HepG2 (cell line): ENCODE measurements around the gene BTBD17. TPM values are rescaled to one million over a fixed set of nuclear protein-coding genes. Genes with fewer than 3 reads are reported as not detected.

Experiments used
- ATAD3A ChIP-seq: sonication (generic); formaldehyde crosslinking; IDR thresholded peaks from 2 replicates; pipeline ENCODE4 v1.4.0; 2020; ENCODE audit warnings: missing genetic modification reagents
- CAMTA2 ChIP-seq: sonication (generic); formaldehyde crosslinking; IDR thresholded peaks from 2 replicates; pipeline ENCODE4 v1.4.0; 2020; ENCODE audit warnings: mild to moderate bottlenecking, missing genetic modification reagents, borderline replicate concordance
- ETV6 ChIP-seq: sonication (generic); formaldehyde crosslinking; conservative IDR thresholded peaks from 2 replicates; pipeline ENCODE4 v1.4.0; 2020; ENCODE audit warnings: missing genetic modification reagents
- FOXO4 ChIP-seq: sonication (generic); formaldehyde crosslinking; conservative IDR thresholded peaks from 2 replicates; pipeline ENCODE4 v1.8.1; 2023; ENCODE audit warnings: missing genetic modification reagents
- GMEB2 ChIP-seq: IDR thresholded peaks from 2 replicates; pipeline ENCODE4 v1.6.1; 2016; ENCODE audit warnings: missing biosample characterization, missing genetic modification reagents, low read depth
- HBP1 ChIP-seq: IDR thresholded peaks from 2 replicates; pipeline ENCODE4 v1.6.1; 2016; ENCODE audit warnings: low read depth, control low read depth
- IRF1 ChIP-seq: sonication (generic); formaldehyde crosslinking; IDR thresholded peaks from 2 replicates; pipeline ENCODE4 v1.4.0; 2020; ENCODE audit warnings: low read depth, mild to moderate bottlenecking, missing genetic modification reagents
- KLF16 ChIP-seq, 2 experiments: sonication (generic) in 1 of 2; formaldehyde crosslinking in 1 of 2; IDR thresholded peaks; 2 replicates each; pipeline versions ENCODE4 v1.6.1 to v1.8.0; 2016 to 2023; ENCODE audit warnings: missing genetic modification reagents in 2 of 2, missing compliant biosample characterization in 1 of 2
- MED13 ChIP-seq: sonication (generic); formaldehyde crosslinking; IDR thresholded peaks from 2 replicates; pipeline ENCODE4 v1.5.0; 2020; ENCODE audit warnings: missing genetic modification reagents
- MIER2 ChIP-seq: IDR thresholded peaks from 2 replicates; pipeline ENCODE4 v1.6.1; 2016; ENCODE audit warnings: missing biosample characterization, missing genetic modification reagents
- NFE2 ChIP-seq: sonication (generic); formaldehyde crosslinking; IDR thresholded peaks from 2 replicates; pipeline ENCODE4 v1.4.0; 2020; ENCODE audit warnings: missing genetic modification reagents
- PHB2 ChIP-seq: fragments of 450-650 bp; IDR thresholded peaks from 2 replicates; pipeline ENCODE4 v1.6.1; 2018; ENCODE audit not compliant: partially characterized antibody
- RFXANK ChIP-seq: IDR thresholded peaks from 2 replicates; pipeline ENCODE4 v1.6.1; 2016
- SMAD3 ChIP-seq: sonication (generic); formaldehyde crosslinking; IDR thresholded peaks from 2 replicates; pipeline ENCODE4 v1.4.0; 2020; ENCODE audit warnings: missing genetic modification reagents
- ZFP82 ChIP-seq: sonication (generic); formaldehyde crosslinking; IDR thresholded peaks from 2 replicates; pipeline ENCODE4 v1.5.1; 2020; ENCODE audit warnings: mild to moderate bottlenecking, missing genetic modification reagents, borderline replicate concordance
- ZNF138 ChIP-seq: sonication (generic); formaldehyde crosslinking; IDR thresholded peaks from 2 replicates; pipeline ENCODE4 v1.5.0; 2020; ENCODE audit warnings: mild to moderate bottlenecking, low read depth, missing genetic modification reagents
- ZNF20 ChIP-seq: sonication (generic); formaldehyde crosslinking; IDR thresholded peaks from 2 replicates; pipeline ENCODE4 v1.4.0; 2020; ENCODE audit warnings: mild to moderate bottlenecking, moderate library complexity, missing genetic modification reagents
- ZNF30 ChIP-seq: sonication (generic); formaldehyde crosslinking; IDR thresholded peaks from 2 replicates; pipeline ENCODE4 v1.5.0; 2020; ENCODE audit warnings: mild to moderate bottlenecking, missing genetic modification reagents
- ZNF549 ChIP-seq: sonication (generic); formaldehyde crosslinking; IDR thresholded peaks from 2 replicates; pipeline ENCODE4 v1.5.0; 2020; ENCODE audit warnings: missing genetic modification reagents
- ZNF550 ChIP-seq: sonication (generic); formaldehyde crosslinking; IDR thresholded peaks from 2 replicates; pipeline ENCODE4 v1.4.0; 2020; ENCODE audit warnings: mild to moderate bottlenecking, missing genetic modification reagents, borderline replicate concordance
- ZNF574 ChIP-seq: sonication (generic); formaldehyde crosslinking; IDR thresholded peaks from 2 replicates; pipeline ENCODE4 v1.4.0; 2020; ENCODE audit warnings: missing genetic modification reagents
- ZNF792 ChIP-seq: IDR thresholded peaks from 2 replicates; pipeline ENCODE4 v1.6.1; 2016
- polyA plus RNA-seq, 8 experiments: library from polyadenylated mRNA; depleted of rRNA in 3 of 8; stranded (reverse) in 7 of 8; unstranded in 1 of 8; fragments of >200 nt; fragmentation: Illumina TruSeq in 4 of 8; extraction: Trizol in 4 of 8; gene quantifications; 2 replicates each; pipeline versions ENCODE4 v1.2.1 to v1.2.3, GENCODE V29; 2011 to 2016; ENCODE audit warnings: low read depth in 4 of 8, missing spikeins in 1 of 8, mixed read lengths in 1 of 8; ENCODE audit not compliant: insufficient read depth in 1 of 8
- total RNA-seq, 5 experiments: library from RNA; depleted of rRNA; stranded (reverse); fragments of >200 nt; fragmentation: Illumina TruSeq; extraction: Trizol; gene quantifications; 2 replicates each; pipeline ENCODE4 v1.2.3, GENCODE V29; 2016; ENCODE audit warnings: low read depth in 1 of 5

BTBD17 gene
- total and polyA plus RNA-seq, 2 of the 13 experiments (the other 11 are each of a cell fraction or from before 2014, with no cell fraction given): not detected

GRCh38 chr17:74373838-74374606 lies 12.4 kb upstream of the BTBD17 start (continued):
- TF ChIP-seq IRF1 (no peak), ATAD3A (CRISPR knock-in tag) (no peak), ZNF30 (CRISPR knock-in tag) (no peak), RFXANK (no peak), FOXO4 (no peak), ZNF20 (CRISPR knock-in tag) (no peak), PHB2 (no peak), HBP1 (CRISPR knock-in tag) (0 out of 2 replicates have a peak, but pooled peaks have one; percentile 44), ZNF550 (CRISPR knock-in tag) (no peak), MIER2 (CRISPR knock-in tag) (peak; percentile 90), ZNF549 (CRISPR knock-in tag) (no peak), ZNF792 (CRISPR knock-in tag) (peak; percentile 95), MED13 (CRISPR knock-in tag) (no peak), ETV6 (CRISPR knock-in tag) (no peak), GMEB2 (CRISPR knock-in tag) (no peak), ZNF574 (CRISPR knock-in tag) (peak; percentile 81), SMAD3 (CRISPR knock-in tag) (no peak), ZFP82 (CRISPR knock-in tag) (no peak), NFE2 (CRISPR knock-in tag) (no peak), ZNF138 (CRISPR knock-in tag) (no peak), CAMTA2 (CRISPR knock-in tag) (no peak), KLF16 (CRISPR knock-in tag; IDR thresholded peaks at IDR 0.05) (peak in 1 of 2 experiments; percentile 87; a peak in 1 of 4 replicates)
